HEK293 (cell line): ENCODE data around the gene KIF25.

Experiments
- CTCF ChIP-seq: fragments of 450-650 bp; formaldehyde crosslinking; IDR thresholded peaks from 2 replicates; pipeline ENCODE4 v1.5.1; 2016; ENCODE audit warnings: missing biosample characterization, missing genetic modification characterization
- MZF1 ChIP-seq: fragments of 450-650 bp; formaldehyde crosslinking; IDR thresholded peaks from 2 replicates; pipeline ENCODE4 v1.5.1; 2017; ENCODE audit warnings: missing biosample characterization, missing genetic modification characterization, borderline replicate concordance
- SP2 ChIP-seq: fragments of 450-650 bp; formaldehyde crosslinking; IDR thresholded peaks from 2 replicates; pipeline ENCODE4 v1.5.1; 2016; ENCODE audit warnings: missing biosample characterization, missing genetic modification characterization
- SP3 ChIP-seq: fragments of 450-650 bp; formaldehyde crosslinking; IDR thresholded peaks from 2 replicates; pipeline ENCODE4 v1.5.1; 2016; ENCODE audit warnings: missing biosample characterization, missing genetic modification characterization
- ZNF704 ChIP-seq: fragments of 450-650 bp; formaldehyde crosslinking; IDR thresholded peaks from 2 replicates; pipeline ENCODE4 v1.5.1; 2016; ENCODE audit warnings: missing biosample characterization, missing genetic modification characterization

- TF ChIP-seq CTCF (tag by site-specific recombination) (no peak), SP2 (tag by site-specific recombination) (no peak), MZF1 (tag by site-specific recombination) (no peak), SP3 (tag by site-specific recombination) (no peak), ZNF704 (no peak)
Observed at GRCh38 chr6:168053086-168053956, 55.9 kb downstream of the KIF25 start.
